Endometrial microvascular endothelial cells (primary cell): Measurements from ENCODE around the gene PRR5L. TPM values are rescaled to one million over a fixed set of nuclear protein-coding genes. Genes with fewer than 3 reads are reported as not detected.

Experiments
- in situ Hi-C: cut with HindIII; loops from 2 replicates; pipeline ENCODE4 v1.10.0; 2017; ENCODE audit warnings: low sequenced_read_pairs, low pct_unique_long_range_greater_than_20kb; ENCODE audit errors: inconsistent ontology term
- total RNA-seq: library from RNA; depleted of rRNA; stranded (reverse); fragments of >200 nt; gene quantifications from one replicate; pipeline ENCODE4 v1.2.3, GENCODE V29; 2015; ENCODE audit errors: inconsistent ontology term

The PRR5L gene
- total RNA-seq, 1 donor from 2014 or later: 25.6 TPM

DNA sequence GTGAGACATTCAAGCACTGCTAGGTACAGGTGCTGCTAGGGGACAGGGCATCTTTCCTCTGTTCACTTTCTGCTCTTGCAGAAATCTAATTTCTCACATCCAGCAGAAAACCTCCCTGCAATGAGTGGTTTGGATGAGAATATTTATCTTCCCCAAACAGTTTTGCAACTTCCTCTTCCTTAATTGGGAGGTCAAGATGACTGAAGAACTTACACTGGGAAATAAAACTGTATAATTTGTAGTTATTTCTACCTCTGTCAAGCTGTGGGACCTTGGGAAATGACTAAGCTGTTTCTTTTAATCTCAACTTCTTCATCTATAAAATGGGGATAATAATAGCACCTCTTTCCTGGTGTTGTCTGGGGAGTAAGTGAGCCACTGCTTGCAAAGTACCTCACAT is 69.8 kb downstream of the PRR5L start:
- in situ Hi-C loops: no loop called here

DNA sequence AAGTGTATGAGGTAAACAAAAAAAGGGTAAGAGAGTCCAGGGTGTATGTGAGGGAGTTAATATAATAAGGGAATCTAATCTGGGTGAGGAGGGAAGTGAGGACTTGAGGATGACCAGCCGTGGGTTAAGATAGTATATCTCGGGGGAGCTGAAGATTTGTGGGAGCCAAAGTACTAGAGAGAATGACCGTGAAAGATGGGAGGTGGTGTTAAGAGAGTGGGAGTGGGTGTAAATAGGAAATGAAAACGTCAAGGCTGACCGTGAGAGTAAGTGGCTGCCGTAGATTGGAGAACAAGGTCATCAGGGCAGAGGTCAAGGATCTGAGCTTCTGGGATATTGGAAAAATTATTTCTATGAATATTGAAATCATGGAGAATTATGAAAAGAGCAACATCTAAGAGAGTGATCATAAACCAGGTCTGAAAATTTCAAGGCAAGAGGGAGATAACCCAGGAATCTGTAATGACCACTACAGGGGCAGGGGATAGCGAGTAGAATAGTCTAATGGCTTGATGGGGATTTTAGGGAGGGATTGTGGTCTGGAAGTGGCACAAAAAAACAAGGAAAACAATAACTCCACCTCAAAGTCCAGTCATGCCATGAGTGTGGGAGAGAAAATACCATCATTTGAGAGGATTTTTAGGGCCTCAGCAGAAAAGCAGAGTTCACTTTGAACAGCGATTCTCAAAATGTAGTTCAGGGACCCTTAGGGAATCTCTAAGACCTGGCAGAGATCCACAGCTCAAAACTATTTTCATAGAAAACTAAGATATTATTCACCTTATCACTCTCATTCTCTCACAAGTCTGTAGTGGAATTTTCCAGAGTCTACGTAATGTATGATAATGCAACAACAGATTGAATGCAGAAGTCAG is 72.0 kb downstream of the PRR5L start:
- in situ Hi-C loops: no loop called here

DNA sequence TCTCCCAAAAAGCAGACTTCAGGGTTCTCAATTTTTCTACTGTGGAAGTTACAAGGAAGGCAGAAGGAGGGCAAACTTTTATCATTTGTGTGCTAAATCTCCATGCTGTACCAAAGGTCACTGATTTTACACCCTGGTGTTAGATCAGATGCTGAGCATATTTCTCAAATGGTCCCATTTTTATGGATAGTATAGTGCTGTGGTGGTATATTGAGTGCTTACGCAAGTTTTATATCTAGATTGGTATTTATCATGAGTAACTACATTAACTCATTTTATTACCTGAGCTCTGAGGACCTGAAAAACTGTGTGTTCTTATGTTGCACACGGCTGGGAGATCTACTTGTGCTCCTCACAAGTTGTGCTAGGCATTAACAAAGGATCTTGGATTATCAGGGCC is 75.1 kb downstream of the PRR5L start:
- in situ Hi-C loops: no loop called here

DNA sequence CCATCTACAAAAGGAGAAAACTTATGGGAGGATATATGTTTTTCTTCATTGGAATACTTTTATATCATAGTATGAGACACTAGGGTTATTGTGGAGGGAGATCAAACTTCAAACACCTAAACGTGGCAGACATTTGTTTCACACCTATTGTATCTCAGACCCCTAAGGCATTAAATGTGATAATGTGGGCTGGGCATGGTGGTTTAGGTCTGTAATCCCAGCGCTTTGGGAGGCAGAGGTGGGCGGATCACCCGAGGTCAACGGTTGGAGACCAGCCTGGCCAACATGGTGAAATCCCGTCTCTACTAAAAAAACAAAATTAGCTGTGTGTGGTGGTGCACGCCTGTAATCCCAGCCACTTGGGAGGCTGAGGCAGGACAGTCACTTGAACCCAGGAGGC is 75.5 kb downstream of the PRR5L start:
- in situ Hi-C loops: no loop called here

DNA sequence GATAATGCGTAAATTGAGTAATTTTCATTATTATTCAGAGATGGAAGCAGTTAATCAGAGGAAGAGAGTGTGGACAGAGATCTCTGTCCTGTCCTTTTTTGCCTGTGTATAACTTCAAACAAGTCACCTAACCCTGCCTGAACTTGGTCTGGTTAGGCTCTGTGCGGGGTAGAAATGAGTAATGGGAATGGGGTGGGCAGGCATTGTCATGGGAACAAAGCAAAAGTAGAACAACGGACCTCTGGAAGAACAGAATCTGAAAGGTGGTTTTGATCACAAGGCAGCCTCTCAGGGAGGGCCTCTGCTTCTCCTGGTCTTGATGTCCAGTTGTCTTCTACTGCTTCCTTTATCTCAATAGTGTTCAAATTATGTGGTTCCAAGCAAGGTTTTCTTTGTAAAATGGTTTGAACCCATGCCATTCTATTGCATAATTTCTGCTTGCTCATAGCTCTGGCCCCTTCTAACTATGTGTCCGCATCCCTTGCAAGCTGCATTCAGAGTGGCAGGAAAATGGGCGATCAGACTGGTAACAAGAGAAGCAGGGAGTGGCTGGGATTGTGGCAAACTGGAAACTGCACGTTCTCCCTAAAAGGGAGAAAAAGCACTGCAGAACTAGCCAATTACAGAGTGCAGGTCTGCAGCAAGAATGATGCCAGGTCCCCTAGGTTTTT is 76.1 kb downstream of the PRR5L start:
- in situ Hi-C loops: no loop called here

DNA sequence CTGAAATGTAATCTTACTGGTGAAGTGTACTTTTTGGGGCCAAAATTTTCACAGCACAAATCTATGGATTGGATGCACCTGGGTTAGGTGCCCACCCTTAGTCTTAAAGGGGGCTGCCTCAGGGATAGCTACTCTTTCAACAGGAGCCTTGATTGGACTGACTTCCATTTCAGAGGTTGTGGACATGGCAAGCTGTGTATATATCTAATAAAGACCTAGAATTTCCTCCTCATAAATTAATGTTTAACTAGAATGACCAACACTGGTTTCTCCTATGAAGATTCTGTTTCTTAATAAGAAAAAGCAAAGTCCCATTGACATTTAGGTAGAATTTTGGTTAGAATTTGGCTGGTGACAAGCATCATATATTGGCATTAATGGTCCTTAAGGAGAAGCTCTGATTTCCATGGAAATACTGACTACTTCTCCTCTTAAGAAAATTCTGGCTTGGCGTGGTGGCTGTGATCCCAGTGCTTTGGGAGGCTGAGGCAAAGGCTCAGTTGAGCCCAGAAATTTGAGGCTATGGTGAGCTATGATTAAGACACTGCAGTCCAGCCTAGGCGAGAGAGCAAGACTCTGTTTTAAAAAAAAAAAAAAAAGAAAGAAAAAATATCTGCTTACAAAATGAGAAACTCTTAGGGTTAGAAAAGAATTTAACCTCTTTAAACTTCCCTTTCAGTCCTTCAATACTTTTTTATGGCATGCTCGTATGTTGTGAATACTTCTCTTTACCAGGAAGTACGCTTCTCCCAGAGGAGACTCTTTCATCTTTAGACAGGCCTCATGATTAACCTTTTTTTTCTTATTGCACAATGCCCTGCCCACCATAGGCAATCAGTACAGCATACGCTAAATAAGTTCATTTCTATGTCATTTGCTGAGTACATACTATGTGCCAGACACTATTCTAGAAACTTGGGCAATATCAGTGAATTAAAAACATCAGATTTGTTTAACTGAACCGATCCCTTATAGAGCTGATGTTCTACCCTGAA is 77.2 kb downstream of the PRR5L start:
- in situ Hi-C loops: no loop called here

DNA sequence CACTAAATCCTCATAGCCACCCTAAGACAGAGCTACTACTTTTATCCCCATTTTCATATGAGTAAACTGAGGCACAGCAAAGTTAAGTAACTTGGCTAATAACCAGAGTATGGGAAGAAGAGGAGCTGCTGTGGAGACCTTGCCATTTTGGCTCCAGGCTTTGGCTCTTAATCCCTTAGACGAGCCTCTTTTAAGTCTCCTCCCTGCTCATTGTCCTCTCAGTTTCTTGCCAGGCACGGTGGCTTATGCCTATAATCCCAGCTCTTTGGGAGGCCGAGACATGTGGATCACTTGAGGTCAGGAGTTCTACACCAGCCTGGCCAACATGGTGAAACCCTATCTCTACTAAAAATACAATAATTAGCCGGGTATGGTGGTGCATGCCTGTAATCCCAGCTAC is 78.6 kb downstream of the PRR5L start:
- in situ Hi-C loops: no loop called here

DNA sequence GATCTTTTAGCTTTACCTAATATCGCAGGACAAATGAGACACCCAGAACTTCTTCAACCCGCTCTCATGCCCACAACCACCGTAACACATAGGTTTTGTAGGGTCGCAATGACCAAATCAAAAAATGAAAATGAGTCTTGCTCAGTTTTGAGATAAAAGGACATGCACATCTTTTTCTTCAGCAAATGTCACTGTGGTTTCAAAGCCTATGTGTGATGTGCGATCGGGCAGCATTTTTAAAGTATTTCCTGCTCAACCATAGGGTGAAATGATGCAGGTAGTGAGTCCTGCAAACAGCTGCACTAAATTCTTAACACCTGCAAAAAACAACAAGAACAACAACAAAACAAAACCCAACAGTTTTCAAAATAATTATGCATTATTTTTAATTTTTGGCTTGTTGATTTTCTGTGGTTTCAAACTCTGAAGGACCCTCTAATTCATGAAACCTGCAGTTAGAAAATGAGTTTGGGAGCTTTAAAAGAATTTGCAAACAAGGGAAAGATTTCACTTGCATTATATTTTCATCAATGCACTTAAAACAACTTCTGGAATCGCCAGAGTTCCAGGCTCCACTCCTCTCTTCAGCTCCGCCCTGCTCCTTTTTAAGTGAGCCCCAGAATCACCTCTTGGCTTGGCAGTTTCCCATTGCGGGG is 79.4 kb downstream of the PRR5L start:
- in situ Hi-C loops: no loop called here

DNA sequence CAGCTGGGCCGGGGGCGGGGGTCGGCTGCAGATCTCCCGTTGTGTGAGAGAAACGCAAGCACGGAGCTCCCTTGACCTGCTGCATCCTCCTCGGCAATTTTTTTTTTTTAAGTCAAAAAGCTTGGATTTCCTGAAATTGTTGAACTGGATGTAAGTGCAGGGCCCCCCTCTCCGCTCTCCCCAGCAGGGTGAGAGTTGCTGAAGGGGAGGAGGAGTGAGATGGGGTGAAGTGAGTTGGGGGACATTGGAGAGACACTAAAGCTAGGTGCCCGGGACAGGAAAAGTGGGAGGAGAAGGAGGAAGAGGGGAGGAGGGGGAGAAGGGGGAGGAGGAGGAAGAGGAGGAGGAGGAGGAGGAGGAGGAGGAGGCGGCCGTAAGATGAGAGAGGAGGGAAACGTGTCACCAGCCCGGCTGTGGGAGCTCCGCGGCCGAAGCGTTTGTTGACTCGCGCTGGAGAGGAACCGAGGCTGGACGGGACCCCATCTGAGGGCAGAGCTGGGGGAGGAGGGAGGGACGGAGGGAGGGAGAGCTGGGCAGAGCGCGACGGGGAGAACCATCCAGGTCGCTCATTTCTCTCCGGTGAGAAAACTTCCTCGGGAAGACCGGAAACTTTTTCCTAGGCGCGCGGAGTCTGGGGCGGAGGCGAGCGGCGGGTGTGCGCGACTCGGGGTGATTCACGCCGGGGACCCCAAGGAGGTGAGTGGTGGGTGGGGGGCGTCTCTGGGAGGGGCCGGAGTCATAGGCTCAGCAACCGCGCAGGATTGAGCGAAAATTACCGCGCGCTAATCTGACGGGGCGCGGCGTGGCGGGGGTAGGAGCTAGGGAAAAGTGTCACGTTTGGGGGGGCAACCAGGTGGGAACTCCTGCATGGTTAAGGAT is 80.2 kb downstream of the PRR5L start:
- in situ Hi-C loops: no loop called here

DNA sequence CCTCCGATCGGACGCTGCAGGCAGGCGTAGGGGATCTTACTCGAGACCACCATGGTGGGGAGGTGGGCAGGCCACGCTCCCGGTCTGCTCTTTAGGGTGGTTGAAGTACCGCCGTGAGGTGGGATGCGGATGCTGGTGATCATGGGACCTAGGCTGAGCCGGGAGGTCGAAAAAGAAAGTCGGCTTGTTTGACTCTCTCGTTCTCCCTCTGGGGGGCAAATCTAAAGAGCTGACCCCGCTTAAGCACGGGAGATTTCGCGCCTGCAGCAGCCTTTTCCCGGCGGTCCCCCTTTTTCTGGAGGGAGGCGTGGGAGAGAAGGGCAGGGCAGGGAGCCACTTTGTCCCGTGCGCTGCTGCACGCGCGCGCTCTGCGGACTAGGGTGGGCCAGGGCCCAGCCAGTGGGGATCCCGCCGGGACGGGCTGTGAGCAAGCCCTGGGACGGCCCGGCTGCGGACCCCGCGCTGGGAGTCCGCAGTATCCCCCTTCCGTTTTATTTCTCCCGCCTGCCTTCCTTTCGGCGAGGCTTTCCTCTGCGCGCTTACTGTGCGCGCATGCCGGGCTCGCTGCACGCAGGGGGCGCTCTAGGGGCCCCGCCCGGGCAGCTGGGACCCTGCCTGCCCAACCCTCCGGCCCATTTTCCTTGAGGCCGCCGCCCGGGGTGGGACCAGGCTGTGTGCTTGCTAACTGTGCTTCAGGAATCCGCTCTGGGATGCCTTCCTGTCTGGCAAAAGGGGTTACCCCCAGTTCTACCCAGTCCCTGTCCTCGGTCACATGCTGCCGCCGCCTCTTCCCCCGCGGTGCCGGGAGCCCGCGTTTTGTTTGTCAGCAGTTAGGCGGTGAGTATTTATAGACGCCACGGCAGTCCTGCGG is 81.0 kb downstream of the PRR5L start:
- in situ Hi-C loops: no loop called here

DNA sequence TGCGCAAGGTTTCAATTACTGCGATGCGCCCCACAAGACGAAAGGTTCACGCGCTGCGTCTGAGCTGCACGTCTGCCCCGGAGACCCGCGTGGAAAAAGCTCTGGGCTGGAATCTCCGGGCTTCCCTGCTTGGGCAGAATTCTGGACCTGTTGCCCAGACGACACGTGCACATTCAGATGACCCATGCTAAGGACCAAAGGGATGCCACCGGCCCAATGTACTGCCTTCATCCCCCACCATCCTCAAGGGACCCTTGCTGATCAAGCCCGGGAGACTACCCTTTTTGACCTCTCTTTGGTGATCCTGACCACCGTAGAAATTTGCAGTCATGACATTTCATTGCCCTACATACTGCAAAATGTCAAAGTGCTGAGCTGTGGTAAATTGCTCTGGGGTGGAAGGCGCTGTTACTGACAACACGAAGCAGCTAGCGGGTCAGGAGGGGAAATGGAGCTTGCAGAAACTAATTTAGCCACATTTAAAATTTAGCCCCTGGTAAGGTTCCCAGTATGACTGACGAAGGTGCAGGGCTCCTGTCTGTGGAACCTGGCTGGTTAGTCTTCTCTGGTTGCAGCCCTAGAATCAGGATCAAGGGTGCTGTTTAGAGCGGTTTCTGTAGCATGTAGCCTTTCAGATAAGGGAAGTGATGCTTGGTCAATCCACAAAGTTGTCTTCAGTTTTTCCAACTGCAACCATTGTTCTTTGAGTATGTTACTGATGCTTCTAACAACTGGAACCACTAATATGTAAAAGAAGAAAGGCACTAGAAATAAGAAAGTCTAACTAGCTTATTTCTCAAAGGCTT is 81.9 kb downstream of the PRR5L start:
- in situ Hi-C loops: no loop called here

DNA sequence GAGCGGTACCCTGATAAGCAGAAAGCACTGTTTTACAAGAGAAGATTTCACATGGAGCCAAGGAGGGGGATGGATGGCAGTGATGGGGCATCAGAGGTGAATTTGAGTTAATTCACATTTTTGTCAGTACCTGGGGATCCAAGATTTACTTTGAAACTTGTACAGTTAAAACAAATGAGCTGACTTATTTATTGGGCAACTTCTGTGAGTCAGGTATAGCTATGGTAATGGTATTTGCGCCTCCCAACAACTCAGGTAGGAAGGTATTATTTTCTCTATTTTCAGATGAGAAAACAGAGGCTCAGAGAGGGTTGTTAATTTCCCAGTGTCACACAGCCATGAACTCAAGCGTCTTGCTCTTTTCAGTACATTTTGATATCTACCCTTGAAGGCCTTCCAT is 83.6 kb downstream of the PRR5L start:
- in situ Hi-C loops: no loop called here

DNA sequence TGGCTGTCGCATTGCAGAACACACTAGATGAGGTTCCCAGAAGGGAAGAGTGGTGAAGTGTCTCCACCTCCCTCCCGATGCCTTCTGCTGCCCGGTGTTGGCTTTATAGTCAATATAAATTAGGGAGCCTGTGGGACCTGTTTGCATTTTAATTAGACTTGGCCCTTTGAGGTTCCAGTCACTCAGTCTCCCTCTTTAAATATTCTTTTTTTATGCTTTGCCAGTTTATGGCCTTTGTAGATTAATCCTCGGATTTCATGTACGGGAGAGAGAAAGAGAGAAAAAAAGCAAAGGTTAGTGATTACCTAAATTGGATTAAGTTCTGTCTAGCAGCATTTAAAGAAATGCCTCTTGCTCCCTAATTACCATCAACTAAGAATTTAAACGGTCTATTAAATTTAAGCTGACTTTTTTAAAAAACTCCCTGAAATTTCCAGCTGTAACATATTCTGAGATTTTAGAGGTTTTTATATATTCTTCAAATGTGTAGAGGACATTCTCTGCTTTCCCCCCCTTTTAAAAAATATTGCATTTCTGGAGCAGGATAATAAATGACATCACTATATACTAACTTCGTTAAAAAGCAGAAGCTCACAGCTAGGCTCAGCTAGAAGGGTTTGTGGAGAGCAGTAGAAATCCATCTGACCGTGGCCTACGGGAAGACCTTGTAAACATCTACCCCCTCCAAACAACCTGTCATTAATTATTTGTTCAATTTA is 84.4 kb downstream of the PRR5L start:
- in situ Hi-C loops: no loop called here

DNA sequence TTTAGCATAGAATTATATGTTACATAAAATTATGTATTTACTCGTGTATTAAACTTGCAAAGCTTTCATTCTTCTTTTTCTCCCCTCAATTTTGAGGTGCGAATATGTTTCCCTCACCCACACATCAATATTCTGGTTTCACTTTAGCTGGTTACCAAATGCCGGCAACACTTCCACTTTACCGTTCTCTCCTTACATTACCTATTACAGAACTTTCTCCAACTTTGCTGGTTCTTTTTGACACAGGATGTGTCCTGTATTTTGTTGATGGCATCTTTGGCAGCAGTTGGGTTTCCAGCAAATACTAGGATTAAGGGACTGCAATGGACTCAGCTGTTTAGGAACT is 84.9 kb downstream of the PRR5L start:
- in situ Hi-C loops: no loop called here

DNA sequence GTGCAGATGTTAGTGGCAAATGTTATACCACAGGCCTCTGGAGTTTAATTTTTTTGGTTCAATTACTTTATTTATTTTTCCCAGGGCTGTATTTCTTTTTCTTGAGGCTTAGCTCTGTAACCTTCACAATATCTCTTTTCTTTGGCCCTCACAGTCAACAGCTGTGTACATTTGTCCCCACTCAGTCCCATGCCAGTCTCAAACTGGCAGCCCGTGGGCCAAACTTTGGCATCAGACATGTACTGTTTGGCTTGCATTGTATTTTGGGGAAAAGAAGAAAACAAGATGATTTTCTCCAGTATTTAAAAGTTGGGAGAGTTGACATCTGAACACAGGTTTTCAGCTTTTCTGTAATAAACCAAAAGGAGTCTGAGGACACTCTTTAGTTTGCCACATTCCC is 87.1 kb downstream of the PRR5L start:
- in situ Hi-C loops: no loop called here
